Stimulated activated CD8-positive, alpha-beta memory T cell treated with anti-CD3 and anti-CD28 coated beads, Interleukin-4, amount 100 ng/mL, for 24 hours (primary cell): ENCODE data around the gene MRPS7.
A peak's percentile ranks its signal among the peaks of the same experiment; 100 is the strongest.
"Not testable (repeated sequence)": the region's sequence is repeated elsewhere in the genome, so short reads cannot be mapped to it uniquely, and the experiment has no call there.

ENCODE experiments used
- DNase-seq: peaks from one replicate; pipeline ENCODE4 v3.0.0-alpha.2; 2020; ENCODE audit warnings: low read depth

Gene MRPS7

DNA sequence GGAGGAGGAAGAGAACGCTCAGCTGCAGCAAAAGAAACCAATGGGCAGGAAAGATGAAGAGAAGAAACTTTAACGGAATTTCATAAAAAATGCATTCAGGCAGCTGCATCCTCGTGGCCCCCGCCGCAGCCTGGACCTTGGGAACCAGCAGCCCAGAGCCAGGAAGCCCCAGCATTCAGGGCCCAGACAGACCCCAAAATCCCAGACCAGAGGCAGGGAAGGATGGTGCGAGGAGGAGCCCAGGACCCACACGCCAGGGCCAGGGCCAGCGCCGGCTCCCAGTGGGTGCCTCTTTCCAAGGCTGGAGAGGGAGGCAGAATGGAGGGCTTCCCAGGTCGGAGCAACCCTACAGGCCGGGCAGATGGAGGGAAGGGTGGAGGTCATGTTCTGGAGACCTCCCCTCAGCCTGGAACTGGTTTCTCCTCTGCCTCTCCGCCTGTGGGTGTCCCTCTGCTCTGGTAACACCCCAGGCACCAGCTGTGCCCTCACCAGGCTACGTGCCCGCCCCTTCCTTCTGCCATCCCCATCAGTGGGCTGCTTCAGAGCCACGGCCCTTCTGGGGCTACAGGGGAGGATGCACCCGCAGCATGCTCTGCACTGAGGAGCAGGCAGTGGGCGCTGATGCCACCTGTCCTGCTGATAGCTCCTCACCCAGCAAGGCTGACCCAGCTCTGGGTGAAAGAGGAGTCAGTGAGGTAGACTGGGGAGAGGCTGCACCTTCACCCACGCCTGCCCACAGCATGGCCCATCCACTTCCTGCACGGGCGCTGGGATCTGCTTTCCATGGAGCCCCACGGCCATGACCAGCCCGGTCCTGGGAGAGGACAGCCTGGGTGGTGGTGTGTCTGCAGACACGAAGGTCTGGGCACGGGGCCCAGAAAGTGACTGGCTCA is 10.5 kb downstream of the MRPS7 start:
- no peak for DNase-seq

GRCh38 chr17:75272848-75273184 is 11.1 kb downstream of the MRPS7 start:
- DNase-seq = no peak

- DNase-seq = no peak
These were observed 12.5 kb downstream of the MRPS7 start for GRCh38 chr17:75273977-75274708.

- DNase-seq = no peak
These were observed 16.0 kb downstream of the MRPS7 start for GRCh38 chr17:75277664-75278071.

GRCh38 chr17:75280189-75280588 is 18.5 kb downstream of the MRPS7 start:
- not testable (repeated sequence) for DNase-seq

DNA sequence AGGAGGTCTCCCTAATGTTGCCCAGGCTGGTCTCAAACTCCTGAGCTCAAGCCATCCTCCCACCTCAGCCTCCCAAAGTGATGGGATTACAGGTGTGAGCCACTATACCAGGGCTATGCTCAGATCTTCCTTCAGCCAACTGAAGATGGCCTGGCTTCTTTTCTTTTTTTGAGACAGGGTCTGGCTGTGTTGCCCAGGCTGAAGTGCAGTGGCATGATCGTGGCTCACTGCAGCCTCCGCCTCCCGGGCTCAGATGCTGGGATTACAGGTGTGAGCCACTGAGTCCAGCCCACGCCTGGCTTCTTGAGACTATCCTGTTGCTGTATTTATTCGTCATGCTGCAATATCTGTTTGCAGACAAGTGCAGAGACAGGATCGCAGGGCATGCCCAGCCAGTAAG is 23.4 kb downstream of the MRPS7 start:
- DNase-seq = no peak

- DNase-seq = no peak
These were observed 25.5 kb downstream of the MRPS7 start for GRCh38 chr17:75287221-75287620.

GRCh38 chr17:75288359-75288758 is 26.7 kb downstream of the MRPS7 start:
- no peak for DNase-seq

- DNase-seq = peak; percentile 35
These were observed 27.1 kb downstream of the MRPS7 start for GRCh38 chr17:75288770-75289114.

- DNase-seq = peak; percentile 92
These were observed 27.6 kb downstream of the MRPS7 start, which contains the start of gene SLC25A19 for GRCh38 chr17:75289115-75289831. Gene SLC25A19, minus strand, starts transcription at chr17:75289433. Its CDS starts 2,669 bp downstream, at chr17:75286764.

- DNase-seq = peak; percentile 42
These were observed 28.2 kb downstream of the MRPS7 start for GRCh38 chr17:75289832-75290337.

- DNase-seq = not testable (repeated sequence)
These were observed 31.2 kb downstream of the MRPS7 start for GRCh38 chr17:75292810-75293448.

DNA sequence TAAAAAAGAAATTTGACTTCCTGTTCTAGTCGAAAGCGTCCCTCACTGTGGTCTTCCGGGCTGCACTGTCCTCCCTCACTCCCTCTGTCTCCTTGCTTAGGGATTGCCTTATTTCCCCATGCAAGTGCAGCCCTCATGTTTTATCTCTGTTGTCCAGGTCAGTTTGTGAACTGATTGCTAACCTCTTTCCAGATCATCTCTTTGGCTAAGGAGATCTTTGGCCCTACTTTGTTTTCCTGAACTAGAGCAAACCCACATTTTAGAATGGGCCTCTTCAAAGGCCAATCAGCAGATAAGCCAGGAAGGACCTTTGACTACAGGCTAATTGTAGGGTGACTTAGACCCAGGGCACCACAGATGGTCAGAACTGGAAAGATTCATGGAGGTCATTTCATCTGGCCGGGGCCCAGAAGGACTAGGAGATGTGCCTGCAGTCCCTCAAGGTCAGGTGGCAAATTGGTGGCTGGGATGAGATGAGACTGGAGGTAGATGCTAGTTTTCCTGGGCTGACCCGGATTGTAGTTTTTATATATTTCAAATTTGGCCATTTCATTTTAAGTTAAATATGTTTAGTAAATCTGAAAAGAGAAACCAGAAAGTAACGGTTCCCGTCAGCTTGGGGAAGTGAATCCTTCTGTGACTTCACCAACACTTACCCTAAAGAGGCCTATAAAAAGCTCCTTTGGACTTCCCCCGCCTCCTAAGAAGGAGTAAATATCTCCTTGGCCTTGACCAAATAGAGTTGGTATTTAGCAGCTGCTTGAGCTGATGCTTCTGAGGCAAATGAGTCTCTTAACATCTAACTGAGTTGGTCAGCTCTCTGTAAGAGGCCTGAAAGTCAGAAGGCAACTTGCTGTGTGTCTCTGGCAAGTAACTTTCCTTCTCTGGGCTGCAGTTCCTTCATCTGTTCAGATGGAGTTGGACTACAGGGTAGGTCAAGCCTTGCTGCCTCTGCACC is 33.8 kb downstream of the MRPS7 start:
- DNase-seq = no peak

- no peak for DNase-seq
These were observed 38.6 kb downstream of the MRPS7 start for GRCh38 chr17:75300280-75300679.

DNA sequence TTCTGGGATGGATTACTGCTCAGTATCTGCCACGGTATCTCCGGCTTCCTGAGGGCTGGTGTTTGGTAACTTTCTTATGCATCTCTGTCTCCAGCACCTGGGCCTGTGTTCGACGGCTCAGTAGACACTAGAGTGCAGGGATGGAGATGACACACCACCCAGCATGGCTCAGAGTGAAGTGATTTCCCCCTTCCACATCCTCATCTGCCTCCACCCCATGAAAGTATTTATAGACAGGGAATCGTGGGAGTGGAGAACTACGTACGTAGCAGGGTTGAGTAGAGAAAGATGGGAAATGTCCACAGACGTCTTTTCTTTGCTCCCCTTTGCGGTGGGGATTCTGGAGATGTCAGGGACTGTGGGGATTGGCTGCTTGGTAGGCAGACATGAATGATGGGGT is 39.4 kb downstream of the MRPS7 start:
- no peak for DNase-seq

- no peak for DNase-seq
These were observed 40.0 kb downstream of the MRPS7 start for GRCh38 chr17:75301502-75302206.

DNA sequence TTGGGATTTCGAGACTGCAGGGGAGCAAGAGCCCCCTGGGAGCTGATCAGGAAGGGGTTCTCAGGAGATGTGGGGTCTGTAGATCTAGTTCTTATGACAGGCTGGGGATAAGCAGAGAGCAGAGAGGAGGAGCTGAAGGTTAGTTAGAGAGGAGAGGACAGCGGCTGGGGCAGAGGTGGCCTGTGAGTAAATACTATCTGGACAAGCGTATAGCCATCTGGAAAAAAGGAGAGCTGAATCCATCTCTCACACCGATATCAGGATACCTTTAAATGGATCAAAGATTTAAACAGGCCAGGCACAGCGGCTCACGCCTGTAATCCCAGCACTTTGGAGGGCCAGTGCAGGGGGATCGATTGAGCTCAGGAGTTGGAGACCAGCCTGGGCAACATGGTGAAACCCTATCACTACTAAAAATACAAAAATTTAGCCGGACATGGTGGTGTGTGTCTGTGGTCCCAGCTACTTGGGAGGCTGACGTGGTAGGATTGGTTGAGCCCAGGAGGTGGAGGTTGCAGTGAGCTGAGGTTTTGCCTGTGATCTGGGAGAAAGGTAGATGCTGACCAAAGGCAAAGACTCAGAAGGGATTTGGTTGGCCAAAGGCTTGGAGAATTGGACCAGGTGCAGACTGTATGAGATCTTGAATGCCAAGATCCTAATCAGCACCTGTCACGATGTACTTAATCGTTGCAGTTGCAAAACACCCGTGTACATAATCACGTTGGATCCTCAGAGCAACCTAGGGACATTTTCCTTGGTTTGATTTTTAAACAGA is 46.5 kb downstream of the MRPS7 start:
- no peak for DNase-seq

GRCh38 chr17:75308732-75309629 is 47.3 kb downstream of the MRPS7 start:
- no peak for DNase-seq
